ENCODE results near the gene STAP2. TPM values are rescaled to one million over a fixed set of nuclear protein-coding genes. Genes with fewer than 3 reads are reported as not detected.

The STAP2 gene
- total and polyA plus RNA-seq, 9 of the 15 experiments (the other 6 are each of a cell fraction or from before 2014, with no cell fraction given) = 1.2 to 9.8 (median 4.5) TPM

DNA sequence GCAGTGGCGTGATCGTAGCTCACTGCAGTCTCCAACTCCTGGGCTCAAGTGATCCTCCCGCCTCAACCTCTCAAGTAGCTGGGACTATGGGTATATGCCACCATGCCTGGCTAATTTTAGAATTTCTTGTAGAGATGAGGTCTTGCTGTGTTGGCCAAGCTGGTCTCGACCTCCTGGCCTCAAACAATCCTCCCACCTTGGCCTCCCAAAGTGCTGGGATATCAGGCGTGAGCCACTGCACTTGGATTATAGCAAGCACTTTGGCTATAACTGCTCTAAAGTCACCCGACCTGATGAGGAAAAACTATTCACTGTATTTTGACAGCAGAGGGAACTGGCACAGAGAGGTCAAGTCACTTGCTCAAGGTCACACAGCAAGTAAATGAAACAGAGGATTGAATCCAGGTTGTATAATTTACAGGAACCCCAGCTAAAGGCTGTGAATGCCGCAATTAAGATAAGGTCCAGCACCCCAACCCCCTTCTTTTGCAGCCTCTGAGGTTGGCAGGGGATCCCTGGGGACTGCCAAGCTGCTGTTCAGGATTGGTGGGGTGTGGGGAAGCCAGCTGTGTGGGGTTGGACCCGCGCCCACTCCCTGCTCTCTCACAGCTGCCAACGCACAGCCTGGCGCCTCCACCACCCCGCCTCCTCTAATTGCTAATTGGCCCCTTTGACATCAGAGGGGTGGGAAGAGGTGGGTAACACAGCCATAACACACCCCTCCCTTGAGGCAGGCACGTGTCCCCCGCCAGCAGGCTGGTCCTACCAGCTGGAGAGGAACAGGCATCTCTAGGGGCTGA, 42.5 kb downstream of the STAP2 start:
- ChIA-PET CTCF (ENCODE audit: low intra/inter-chr PET ratio) (no interaction called here), POLR2A (interaction anchor here (0.6 kb wide), 2 partner anchors 10 to 1193 kb away, joined by 3 read pairs; no protein-coding TSS in a partner anchor)
- peaks cover 0 to 25% of the 10 kb centered on the region in 2 experiments; a peak in 2 of 5 replicates for H3K4me1 ChIP-seq (replicated peaks in 1 of 2; ENCODE audit: control insufficient read depth in 2 of 2, insufficient read depth in 2 of 2, low read length in 2 of 2)
- DNase-seq (ENCODE audit: extremely low read depth in 1 of 4, low spot score in 3 of 4) = no peak
- H3K27ac ChIP-seq (ENCODE audit: extremely low read depth, low read depth, low read length) = no peak overlapping the region
- ATAC-seq = no peak
- no peak overlapping the region for H2AFZ ChIP-seq (ENCODE audit: low read depth, low read length)
- 31% methylated on average over 10 of the region's 14 CpGs for WGBS (ENCODE audit: insufficient coverage, low coverage, missing lambda C conversion rate)
- no peaks in the 10 kb centered on the region for H3K36me3 ChIP-seq (ENCODE audit: control insufficient read depth, insufficient read depth, low read length)
- TF ChIP-seq, protein P1, sequence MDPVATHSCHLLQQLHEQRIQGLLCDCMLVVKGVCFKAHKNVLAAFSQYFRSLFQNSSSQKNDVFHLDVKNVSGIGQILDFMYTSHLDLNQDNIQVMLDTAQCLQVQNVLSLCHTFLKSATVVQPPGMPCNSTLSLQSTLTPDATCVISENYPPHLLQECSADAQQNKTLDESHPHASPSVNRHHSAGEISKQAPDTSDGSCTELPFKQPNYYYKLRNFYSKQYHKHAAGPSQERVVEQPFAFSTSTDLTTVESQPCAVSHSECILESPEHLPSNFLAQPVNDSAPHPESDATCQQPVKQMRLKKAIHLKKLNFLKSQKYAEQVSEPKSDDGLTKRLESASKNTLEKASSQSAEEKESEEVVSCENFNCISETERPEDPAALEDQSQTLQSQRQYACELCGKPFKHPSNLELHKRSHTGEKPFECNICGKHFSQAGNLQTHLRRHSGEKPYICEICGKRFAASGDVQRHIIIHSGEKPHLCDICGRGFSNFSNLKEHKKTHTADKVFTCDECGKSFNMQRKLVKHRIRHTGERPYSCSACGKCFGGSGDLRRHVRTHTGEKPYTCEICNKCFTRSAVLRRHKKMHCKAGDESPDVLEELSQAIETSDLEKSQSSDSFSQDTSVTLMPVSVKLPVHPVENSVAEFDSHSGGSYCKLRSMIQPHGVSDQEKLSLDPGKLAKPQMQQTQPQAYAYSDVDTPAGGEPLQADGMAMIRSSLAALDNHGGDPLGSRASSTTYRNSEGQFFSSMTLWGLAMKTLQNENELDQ (CRISPR knock-in tag; IDR thresholded peaks at IDR 0.05; ENCODE audit: borderline replicate concordance) = no peak
- TF ChIP-seq HDAC2 (IDR thresholded peaks at IDR 0.05) (peak; percentile 67), ZNF121 (CRISPR knock-in tag; conservative IDR thresholded peaks at IDR 0.05) (peak; percentile 90), RCOR1 (IDR thresholded peaks at IDR 0.05; ENCODE audit: borderline replicate concordance in 1 of 2, low read depth in 2 of 2, low read length in 2 of 2) (peak in 1 of 2 experiments; percentile 40; a peak in 2 of 4 replicates), HDAC1 (IDR thresholded peaks at IDR 0.05) (0 out of 4 replicates have a peak, but pooled peaks of 1 of the 2 experiments have one; percentile 22), PKNOX1 (IDR thresholded peaks at IDR 0.05) (no peak), MED1 (CRISPR knock-in tag; IDR thresholded peaks at IDR 0.05; ENCODE audit: borderline replicate concordance) (0 out of 2 replicates have a peak, but pooled peaks have one; percentile 27), SMARCA5 (IDR thresholded peaks at IDR 0.05) (peak; percentile 87), BRD9 (IDR thresholded peaks at IDR 0.05; ENCODE audit: low read depth, partially characterized antibody) (peak; percentile 53), ZBED1 (IDR thresholded peaks at IDR 0.05) (no peak), ZNF408 (CRISPR knock-in tag; IDR thresholded peaks at IDR 0.05; ENCODE audit: low read depth) (no peak), KDM1A (IDR thresholded peaks at IDR 0.05) (peak; percentile 70 to 85), ZFP36 (IDR thresholded peaks at IDR 0.05; ENCODE audit: low read depth, low read length, partially characterized antibody) (peak; percentile 89), CLOCK (CRISPR knock-in tag; IDR thresholded peaks at IDR 0.05; ENCODE audit: borderline replicate concordance) (no peak), BCOR (IDR thresholded peaks at IDR 0.05) (peak; percentile 96), RBM25 (IDR thresholded peaks at IDR 0.05; ENCODE audit: low read depth, low read length, severe bottlenecking) (peak; percentile 85), CBX3 (IDR thresholded peaks at IDR 0.05; ENCODE audit: borderline replicate concordance in 1 of 2, low read length in 2 of 2) (peak in 1 of 2 experiments; percentile 37; a peak in 1 of 3 replicates)
- intact Hi-C loops (cut with micrococcal nuclease) = no loop called here
- no peaks in the 10 kb centered on the region for H3K79me2 ChIP-seq (ENCODE audit: control insufficient read depth, insufficient read depth, low read length)
- FAIRE-seq = no peak
- H3K9ac ChIP-seq (ENCODE audit: insufficient read depth in 1 of 2, low read depth in 2 of 2, low read length in 2 of 2) = peak overlapping the region in 1 of 2 experiments; percentile 40; a peak in 1 of 4 replicates
- no peak overlapping the region for H3K4me3 ChIP-seq
- H3K9me3 ChIP-seq (replicated peaks; ENCODE audit: control insufficient read depth, insufficient read depth, low read depth, low read length) = no peaks in the 10 kb centered on the region
- H3K9me1 ChIP-seq (ENCODE audit: control insufficient read depth, insufficient read depth, low read length) = no peaks in the 10 kb centered on the region
- no peak overlapping the region for H3K4me2 ChIP-seq (ENCODE audit: insufficient read depth, low read length)
- H4K20me1 ChIP-seq (replicated peaks; ENCODE audit: control insufficient read depth, insufficient read depth, low read length) = no peaks in the 10 kb centered on the region
- in situ Hi-C loops (cut with MboI) = no loop called here
- BruUV-seq (replicated peaks) = no TSS peak
- peaks cover 3 to 8% of the 10 kb centered on the region in 2 experiments; a peak in 2 of 5 replicates for H3K27me3 ChIP-seq (ENCODE audit: control insufficient read depth in 2 of 2, insufficient read depth in 2 of 2, low read length in 2 of 2)
